ENCODE data around the gene PAIP2. TPM values are rescaled to one million over a fixed set of nuclear protein-coding genes. Genes with fewer than 3 reads are reported as not detected.

PAIP2 gene
- total RNA-seq, 1 donor from 2014 or later = 148 TPM

GRCh38 chr5:139416651-139417050, 75.0 kb downstream of the PAIP2 start:
- peaks cover 16% of the 10 kb centered on the region for H3K36me3 ChIP-seq
- H3K9me3 ChIP-seq (replicated peaks) = no peaks in the 10 kb centered on the region
- no peak for TF ChIP-seq CTCF (IDR thresholded peaks at IDR 0.05; ENCODE audit: borderline replicate concordance)
- peak overlapping the region; percentile 91 for H3K27ac ChIP-seq (replicated peaks)
- H3K4me3 ChIP-seq = peak overlapping the region; percentile 17
- no peaks in the 10 kb centered on the region for H3K27me3 ChIP-seq (ENCODE audit: low read depth)
- DNase-seq = no peak
- intact Hi-C loops (cut with micrococcal nuclease) = no loop called here
- H3K4me1 ChIP-seq = peaks cover 74% of the 10 kb centered on the region

GRCh38 chr5:139417214-139417613, 75.6 kb downstream of the PAIP2 start:
- H3K27me3 ChIP-seq (ENCODE audit: low read depth) = no peaks in the 10 kb centered on the region
- peaks cover 15% of the 10 kb centered on the region for H3K36me3 ChIP-seq
- intact Hi-C loops (cut with micrococcal nuclease) = no loop called here
- no peak for TF ChIP-seq CTCF (IDR thresholded peaks at IDR 0.05; ENCODE audit: borderline replicate concordance)
- H3K4me3 ChIP-seq = peak overlapping the region; percentile 17
- no peaks in the 10 kb centered on the region for H3K9me3 ChIP-seq (replicated peaks)
- peaks cover 74% of the 10 kb centered on the region for H3K4me1 ChIP-seq
- peak overlapping the region; percentile 91 for H3K27ac ChIP-seq (replicated peaks)
- DNase-seq = no peak

- Histone ChIP-seq H3K36me3 (peaks cover 11% of the 10 kb centered on the region), H3K27me3 (ENCODE audit: low read depth) (no peaks in the 10 kb centered on the region), H3K4me3 (peak overlapping the region; percentile 17), H3K4me1 (peaks cover 71% of the 10 kb centered on the region), H3K9me3 (replicated peaks) (no peaks in the 10 kb centered on the region), H3K27ac (replicated peaks) (peak overlapping the region; percentile 91)
- no peak for TF ChIP-seq CTCF (IDR thresholded peaks at IDR 0.05; ENCODE audit: borderline replicate concordance)
- no peak for DNase-seq
- intact Hi-C loops (cut with micrococcal nuclease) = no loop called here
Measured at GRCh38 chr5:139418793-139419192, 77.1 kb downstream of the PAIP2 start.

Other genes starting within 250 kb of the PAIP2 start
- gene SIL1, start 143.5 kb upstream of the PAIP2 start, total RNA-seq = 39.3 TPM
- gene MATR3, start 48.1 kb upstream of the PAIP2 start, total RNA-seq = 121 TPM
- gene SLC23A1, start 41.4 kb downstream of the PAIP2 start, total RNA-seq = not detected
- 0.58 TPM for gene MZB1, start 48.1 kb downstream of the PAIP2 start, total RNA-seq
- 46.3 TPM for gene PROB1, start 53.2 kb downstream of the PAIP2 start, total RNA-seq
- gene SPATA24, start 62.2 kb downstream of the PAIP2 start, total RNA-seq = 15.7 TPM
- gene DNAJC18, start 97.7 kb downstream of the PAIP2 start, total RNA-seq = 14.3 TPM
- gene ECSCR, start 120.9 kb downstream of the PAIP2 start, total RNA-seq = 20.9 TPM
- not detected for gene SMIM33, start 129.2 kb downstream of the PAIP2 start, total RNA-seq
- gene STING1, start 140.9 kb downstream of the PAIP2 start, total RNA-seq = 55.3 TPM
- gene UBE2D2, start 219.5 kb downstream of the PAIP2 start, total RNA-seq = 110 TPM